ENCODE data around the gene PIPOX. TPM values are rescaled to one million over a fixed set of nuclear protein-coding genes. Genes with fewer than 3 reads are reported as not detected.

PIPOX gene
- polyA plus RNA-seq, 1 donor from 2014 or later = 4.4 TPM

DNA sequence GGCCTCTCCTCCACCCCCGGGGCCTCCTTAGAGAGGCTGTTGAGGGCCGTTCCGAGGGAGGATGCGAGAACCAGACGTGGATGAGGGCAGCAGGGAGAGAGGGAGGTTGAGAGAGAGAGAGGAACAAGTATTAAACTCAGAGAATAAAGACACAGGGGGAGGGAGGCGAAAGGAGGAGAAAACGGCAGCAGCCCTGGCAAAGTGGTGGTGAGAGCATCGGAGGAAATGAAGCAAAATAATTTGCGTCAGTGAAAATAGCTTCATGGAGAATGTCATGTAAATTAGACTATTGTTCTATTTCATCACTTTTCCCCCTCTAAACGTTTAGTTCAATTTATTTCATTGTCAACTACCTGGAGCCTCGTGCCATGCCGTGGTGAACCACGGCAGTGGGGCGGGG lies 38.0 kb downstream of the PIPOX start:
- Histone ChIP-seq H3K27me3 (ENCODE audit: insufficient read depth, low read depth, low read length) (no peaks in the 10 kb centered on the region), H3K36me3 (ENCODE audit: insufficient read depth, low read length) (no peaks in the 10 kb centered on the region), H3K9ac (ENCODE audit: low read length) (peak overlapping the region; percentile 26), H3K9me2 (ENCODE audit: insufficient read depth, low read length) (no peaks in the 10 kb centered on the region), H3K4me3 (ENCODE audit: low read length) (no peak overlapping the region), H3F3A (ENCODE audit: insufficient read depth, low read length, poor library complexity, severe bottlenecking) (no peaks in the 10 kb centered on the region), H4K20me1 (ENCODE audit: insufficient read depth) (no peaks in the 10 kb centered on the region), H3K4me2 (ENCODE audit: low read length) (no peak overlapping the region), H2AFZ (ENCODE audit: low read depth, low read length) (no peak overlapping the region), H3K9me3 (ENCODE audit: low read length) (no peaks in the 10 kb centered on the region), H3K27ac (ENCODE audit: low read length) (peak overlapping the region; percentile 53), H3K79me2 (replicated peaks; ENCODE audit: insufficient read depth, low read length) (no peaks in the 10 kb centered on the region)
- TF ChIP-seq POLR2AphosphoS5 (IDR thresholded peaks at IDR 0.05) (no peak), EZH2 (IDR thresholded peaks at IDR 0.05; ENCODE audit: borderline replicate concordance, insufficient read depth, low read length, poor library complexity, severe bottlenecking) (no peak), MXI1 (conservative IDR thresholded peaks at IDR 0.05; ENCODE audit: poor library complexity, severe bottlenecking) (no peak), TAF1 (IDR thresholded peaks at IDR 0.05; ENCODE audit: low read depth) (no peak), EP300 (conservative IDR thresholded peaks at IDR 0.05; ENCODE audit: poor library complexity, severe bottlenecking) (no peak), RAD21 (conservative IDR thresholded peaks at IDR 0.05) (no peak), SMC3 (conservative IDR thresholded peaks at IDR 0.05; ENCODE audit: poor library complexity) (no peak)
- TF ChIP-seq, protein P1, sequence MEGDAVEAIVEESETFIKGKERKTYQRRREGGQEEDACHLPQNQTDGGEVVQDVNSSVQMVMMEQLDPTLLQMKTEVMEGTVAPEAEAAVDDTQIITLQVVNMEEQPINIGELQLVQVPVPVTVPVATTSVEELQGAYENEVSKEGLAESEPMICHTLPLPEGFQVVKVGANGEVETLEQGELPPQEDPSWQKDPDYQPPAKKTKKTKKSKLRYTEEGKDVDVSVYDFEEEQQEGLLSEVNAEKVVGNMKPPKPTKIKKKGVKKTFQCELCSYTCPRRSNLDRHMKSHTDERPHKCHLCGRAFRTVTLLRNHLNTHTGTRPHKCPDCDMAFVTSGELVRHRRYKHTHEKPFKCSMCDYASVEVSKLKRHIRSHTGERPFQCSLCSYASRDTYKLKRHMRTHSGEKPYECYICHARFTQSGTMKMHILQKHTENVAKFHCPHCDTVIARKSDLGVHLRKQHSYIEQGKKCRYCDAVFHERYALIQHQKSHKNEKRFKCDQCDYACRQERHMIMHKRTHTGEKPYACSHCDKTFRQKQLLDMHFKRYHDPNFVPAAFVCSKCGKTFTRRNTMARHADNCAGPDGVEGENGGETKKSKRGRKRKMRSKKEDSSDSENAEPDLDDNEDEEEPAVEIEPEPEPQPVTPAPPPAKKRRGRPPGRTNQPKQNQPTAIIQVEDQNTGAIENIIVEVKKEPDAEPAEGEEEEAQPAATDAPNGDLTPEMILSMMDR (IDR thresholded peaks at IDR 0.05; ENCODE audit: poor library complexity, severe bottlenecking) = no peak
- TF ChIP-seq, protein P2, sequence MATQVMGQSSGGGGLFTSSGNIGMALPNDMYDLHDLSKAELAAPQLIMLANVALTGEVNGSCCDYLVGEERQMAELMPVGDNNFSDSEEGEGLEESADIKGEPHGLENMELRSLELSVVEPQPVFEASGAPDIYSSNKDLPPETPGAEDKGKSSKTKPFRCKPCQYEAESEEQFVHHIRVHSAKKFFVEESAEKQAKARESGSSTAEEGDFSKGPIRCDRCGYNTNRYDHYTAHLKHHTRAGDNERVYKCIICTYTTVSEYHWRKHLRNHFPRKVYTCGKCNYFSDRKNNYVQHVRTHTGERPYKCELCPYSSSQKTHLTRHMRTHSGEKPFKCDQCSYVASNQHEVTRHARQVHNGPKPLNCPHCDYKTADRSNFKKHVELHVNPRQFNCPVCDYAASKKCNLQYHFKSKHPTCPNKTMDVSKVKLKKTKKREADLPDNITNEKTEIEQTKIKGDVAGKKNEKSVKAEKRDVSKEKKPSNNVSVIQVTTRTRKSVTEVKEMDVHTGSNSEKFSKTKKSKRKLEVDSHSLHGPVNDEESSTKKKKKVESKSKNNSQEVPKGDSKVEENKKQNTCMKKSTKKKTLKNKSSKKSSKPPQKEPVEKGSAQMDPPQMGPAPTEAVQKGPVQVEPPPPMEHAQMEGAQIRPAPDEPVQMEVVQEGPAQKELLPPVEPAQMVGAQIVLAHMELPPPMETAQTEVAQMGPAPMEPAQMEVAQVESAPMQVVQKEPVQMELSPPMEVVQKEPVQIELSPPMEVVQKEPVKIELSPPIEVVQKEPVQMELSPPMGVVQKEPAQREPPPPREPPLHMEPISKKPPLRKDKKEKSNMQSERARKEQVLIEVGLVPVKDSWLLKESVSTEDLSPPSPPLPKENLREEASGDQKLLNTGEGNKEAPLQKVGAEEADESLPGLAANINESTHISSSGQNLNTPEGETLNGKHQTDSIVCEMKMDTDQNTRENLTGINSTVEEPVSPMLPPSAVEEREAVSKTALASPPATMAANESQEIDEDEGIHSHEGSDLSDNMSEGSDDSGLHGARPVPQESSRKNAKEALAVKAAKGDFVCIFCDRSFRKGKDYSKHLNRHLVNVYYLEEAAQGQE (IDR thresholded peaks at IDR 0.05; ENCODE audit: borderline replicate concordance) = no peak

DNA sequence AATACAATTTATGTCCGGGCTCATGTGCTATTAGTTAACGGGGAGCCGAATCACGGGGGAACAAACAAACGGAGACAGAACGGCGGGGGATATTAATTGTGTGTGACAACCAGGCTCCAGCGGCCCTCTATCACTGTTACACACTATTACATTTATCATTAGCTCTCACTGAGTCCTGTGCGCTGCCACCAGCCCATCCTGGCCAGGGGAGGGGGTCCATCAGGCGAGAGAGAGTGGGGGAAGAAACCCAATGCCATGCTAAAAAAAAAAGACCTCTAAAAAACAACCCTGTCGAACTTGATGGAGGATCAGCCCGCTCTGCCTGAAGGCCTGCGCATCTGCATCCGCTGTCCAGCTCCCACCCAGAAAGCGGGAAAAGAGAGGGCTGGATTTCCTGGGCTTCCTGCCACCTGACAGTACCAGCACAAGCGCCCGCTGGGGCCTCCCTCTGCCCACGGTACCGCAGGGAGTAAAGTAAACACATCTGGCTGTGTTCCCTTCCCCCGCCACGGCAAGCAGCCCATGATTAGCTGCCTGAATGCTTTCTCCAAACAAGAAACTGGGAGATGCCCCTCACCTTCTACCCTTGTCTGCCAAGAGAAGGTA lies 41.7 kb downstream of the PIPOX start:
- Histone ChIP-seq H3K79me2 (replicated peaks; ENCODE audit: insufficient read depth, low read length) (no peaks in the 10 kb centered on the region), H3F3A (ENCODE audit: insufficient read depth, low read length, poor library complexity, severe bottlenecking) (no peaks in the 10 kb centered on the region), H3K27me3 (ENCODE audit: insufficient read depth, low read depth, low read length) (no peaks in the 10 kb centered on the region), H4K20me1 (ENCODE audit: insufficient read depth) (no peaks in the 10 kb centered on the region), H3K9me2 (ENCODE audit: insufficient read depth, low read length) (no peaks in the 10 kb centered on the region), H3K9ac (ENCODE audit: low read length) (peak overlapping the region; percentile 6), H3K36me3 (ENCODE audit: insufficient read depth, low read length) (no peaks in the 10 kb centered on the region), H2AFZ (ENCODE audit: low read depth, low read length) (no peak overlapping the region), H3K4me3 (ENCODE audit: low read length) (no peak overlapping the region), H3K27ac (ENCODE audit: low read length) (peak overlapping the region; percentile 10), H3K4me2 (ENCODE audit: low read length) (no peak overlapping the region), H3K9me3 (ENCODE audit: low read length) (no peaks in the 10 kb centered on the region)
- no peak for TF ChIP-seq MXI1 (conservative IDR thresholded peaks at IDR 0.05; ENCODE audit: poor library complexity, severe bottlenecking)
- TF ChIP-seq, protein P1 (IDR thresholded peaks at IDR 0.05; ENCODE audit: poor library complexity, severe bottlenecking) = no peak
- TF ChIP-seq, protein P2 (IDR thresholded peaks at IDR 0.05; ENCODE audit: borderline replicate concordance) = no peak
- TF ChIP-seq TAF1 (IDR thresholded peaks at IDR 0.05; ENCODE audit: low read depth) = no peak
- no peak for TF ChIP-seq EP300 (conservative IDR thresholded peaks at IDR 0.05; ENCODE audit: poor library complexity, severe bottlenecking)
- no peak for TF ChIP-seq RAD21 (conservative IDR thresholded peaks at IDR 0.05)

All from neural cell (in vitro differentiated cells).